Muscle layer of colon (tissue), 2 donors: ENCODE results near the gene TCP11.
A peak's percentile ranks its signal among the peaks of the same experiment; 100 is the strongest.

Experiments used
- H3K27ac ChIP-seq: one replicate; pipeline ENCODE4 v1.7.0; 2013; ENCODE audit warnings: low read depth, mild to moderate bottlenecking, low read length, moderate library complexity
- H3K27me3 ChIP-seq, 2 donors: one replicate each; pipeline ENCODE4 v1.7.0; 2013; ENCODE audit warnings: low read length in 2 of 2, mild to moderate bottlenecking in 2 of 2; ENCODE audit not compliant: insufficient read depth in 2 of 2, control insufficient read depth in 1 of 2
- H3K36me3 ChIP-seq: one replicate; pipeline ENCODE4 v1.7.0; 2013; ENCODE audit warnings: mild to moderate bottlenecking, low read length; ENCODE audit not compliant: insufficient read depth
- H3K4me1 ChIP-seq: one replicate; pipeline ENCODE4 v1.7.0; 2013; ENCODE audit warnings: mild to moderate bottlenecking, low read length; ENCODE audit not compliant: insufficient read depth
- H3K4me3 ChIP-seq, 2 donors: one replicate each; pipeline ENCODE4 v1.7.0; 2013; ENCODE audit warnings: low read length in 2 of 2, low read depth in 1 of 2, mild to moderate bottlenecking in 1 of 2, moderate library complexity in 1 of 2
- H3K9ac ChIP-seq: one replicate; pipeline ENCODE4 v1.7.0; 2013; ENCODE audit warnings: low read length
- H3K9me3 ChIP-seq: one replicate; pipeline ENCODE4 v1.7.0; 2013; ENCODE audit warnings: mild to moderate bottlenecking, low read length
- donor health status: abdominal sarcoma.
- donor health status: Adenocarcinoma of cecum.

TCP11 gene

GRCh38 chr6:35090734-35091133 lies 50.4 kb downstream of the TCP11 start:
- Histone ChIP-seq H3K4me1 (peaks cover 63% of the 10 kb centered on the region), H3K9me3 (no peaks in the 10 kb centered on the region), H3K9ac (no peak overlapping the region), H3K4me3 (no peak overlapping the region), H3K27ac (peak overlapping the region; percentile 76), H3K27me3 (no peaks in the 10 kb centered on the region), H3K36me3 (peaks cover 41% of the 10 kb centered on the region)

- H3K4me1 ChIP-seq = peaks cover 57% of the 10 kb centered on the region
- H3K27ac ChIP-seq = peak overlapping the region; percentile 76
- no peak overlapping the region for H3K4me3 ChIP-seq
- H3K36me3 ChIP-seq = peaks cover 48% of the 10 kb centered on the region
- no peaks in the 10 kb centered on the region for H3K27me3 ChIP-seq
- H3K9ac ChIP-seq = no peak overlapping the region
- H3K9me3 ChIP-seq = no peaks in the 10 kb centered on the region
Measured at GRCh38 chr6:35089935-35090505, 51.1 kb downstream of the TCP11 start.

- H3K36me3 ChIP-seq = peaks cover 54% of the 10 kb centered on the region
- no peaks in the 10 kb centered on the region for H3K27me3 ChIP-seq
- peaks cover 57% of the 10 kb centered on the region for H3K4me1 ChIP-seq
- no peaks in the 10 kb centered on the region for H3K9me3 ChIP-seq
- H3K9ac ChIP-seq = no peak overlapping the region
- no peak overlapping the region for H3K4me3 ChIP-seq
- H3K27ac ChIP-seq = peak overlapping the region; percentile 76
Measured at GRCh38 chr6:35089216-35089934, 51.8 kb downstream of the TCP11 start.

GRCh38 chr6:35088281-35089215 lies 52.6 kb downstream of the TCP11 start:
- Histone ChIP-seq H3K9ac (no peak overlapping the region), H3K9me3 (no peaks in the 10 kb centered on the region), H3K4me1 (peaks cover 60% of the 10 kb centered on the region), H3K27ac (peak overlapping the region; percentile 76), H3K36me3 (peaks cover 63% of the 10 kb centered on the region), H3K4me3 (no peak overlapping the region), H3K27me3 (no peaks in the 10 kb centered on the region)

GRCh38 chr6:35087361-35088280 lies 53.5 kb downstream of the TCP11 start:
- Histone ChIP-seq H3K27me3 (no peaks in the 10 kb centered on the region), H3K36me3 (peaks cover 72% of the 10 kb centered on the region), H3K9me3 (no peaks in the 10 kb centered on the region), H3K27ac (no peak overlapping the region), H3K9ac (no peak overlapping the region), H3K4me1 (peaks cover 52% of the 10 kb centered on the region), H3K4me3 (no peak overlapping the region)

GRCh38 chr6:35086636-35087360 lies 54.3 kb downstream of the TCP11 start:
- Histone ChIP-seq H3K27ac (peak overlapping the region; percentile 49), H3K4me1 (peaks cover 45% of the 10 kb centered on the region), H3K9me3 (no peaks in the 10 kb centered on the region), H3K36me3 (peaks cover 80% of the 10 kb centered on the region), H3K9ac (no peak overlapping the region), H3K27me3 (no peaks in the 10 kb centered on the region), H3K4me3 (no peak overlapping the region)

- Histone ChIP-seq H3K9me3 (no peaks in the 10 kb centered on the region), H3K27me3 (no peaks in the 10 kb centered on the region), H3K9ac (no peak overlapping the region), H3K27ac (peak overlapping the region; percentile 49), H3K36me3 (peaks cover 85% of the 10 kb centered on the region), H3K4me1 (peaks cover 44% of the 10 kb centered on the region), H3K4me3 (no peak overlapping the region)
Measured at GRCh38 chr6:35086282-35086632, 54.9 kb downstream of the TCP11 start.

- H3K4me3 ChIP-seq = no peak overlapping the region
- H3K4me1 ChIP-seq = peaks cover 38% of the 10 kb centered on the region
- no peaks in the 10 kb centered on the region for H3K9me3 ChIP-seq
- no peaks in the 10 kb centered on the region for H3K27me3 ChIP-seq
- H3K9ac ChIP-seq = no peak overlapping the region
- peak overlapping the region; percentile 14 for H3K27ac ChIP-seq
- peaks cover 92% of the 10 kb centered on the region for H3K36me3 ChIP-seq
Measured at GRCh38 chr6:35085359-35086281, 55.5 kb downstream of the TCP11 start.

GRCh38 chr6:35084511-35085203 lies 56.5 kb downstream of the TCP11 start:
- no peak overlapping the region for H3K9ac ChIP-seq

More at GRCh38 chr6:35084511-35085203, 56.5 kb downstream of the TCP11 start:
- Histone ChIP-seq H3K4me3 (no peak overlapping the region), H3K36me3 (peaks cover 97% of the 10 kb centered on the region), H3K9me3 (no peaks in the 10 kb centered on the region), H3K4me1 (peaks cover 28% of the 10 kb centered on the region), H3K27ac (peak overlapping the region; percentile 27), H3K27me3 (no peaks in the 10 kb centered on the region)
